K562 (cell line): ENCODE data around the gene RPL22L1. TPM values are rescaled to one million over a fixed set of nuclear protein-coding genes. Genes with fewer than 3 reads are reported as not detected.

Experiments used
- ATAC-seq: fragments of 200-7000 bp; cut with Tn5 transposase; 3 replicates; pipeline ENCODE4 v1.9.1; 2020; ENCODE audit warnings: moderate library complexity
- BruUV-seq: library from RNA; stranded (reverse); fragments of 400-500 nt; replicated peaks from 2 replicates; lab custom pipeline; 2021; lab: Mats Ljungman, UMichigan
- CTCF ChIA-PET: fragments of 300-600 bp; formaldehyde crosslinking; extraction: SDS; loops from one replicate; lab custom pipeline; 2021; ENCODE audit warnings: low intra/inter-chr PET ratio; lab: Yijun Ruan, JAX
- POLR2A ChIA-PET: fragments of 300-600, 350-650 bp; sonication (Branson Sonifier 250); formaldehyde crosslinking; extraction: SDS; loops from one replicate; lab custom pipeline; 2021; ENCODE audit warnings: antibody characterized with exemption, inconsistent platforms; lab: Yijun Ruan, JAX
- DNase-seq, 4 experiments: peaks; one replicate each; pipeline versions ENCODE4 v3.0.0 to v3.0.0-alpha.2; 2011 to 2018; ENCODE audit warnings: low spot score in 3 of 4, mixed read lengths in 3 of 4; ENCODE audit errors: extremely low read depth in 1 of 4
- FAIRE-seq: peaks from 2 replicates; lab custom pipeline; 2011; peaks lifted over from hg19 to GRCh38; lab: Jason Lieb, UNC
- H2AFZ ChIP-seq: 2 replicates; pipeline ENCODE4 v1.6.0; 2011; ENCODE audit warnings: low read depth, low read length, control low read depth, inconsistent platforms
- H3K27ac ChIP-seq: fragments of 200-600 bp; 3 replicates; pipeline ENCODE4 v1.8.0; 2011; ENCODE audit warnings: low read depth, mild to moderate bottlenecking, control low read depth, inconsistent platforms, low read length, moderate library complexity, mixed read lengths; ENCODE audit errors: extremely low read depth
- H3K27me3 ChIP-seq, 2 experiments: fragments of 300-600 bp in 1 of 2; 2 replicates in 1 of 2; 3 replicates in 1 of 2; pipeline versions ENCODE4 v1.6.0 to v1.8.0; 2011; ENCODE audit warnings: inconsistent platforms in 2 of 2, low read length in 2 of 2, mild to moderate bottlenecking in 1 of 2, mixed read lengths in 1 of 2, moderate library complexity in 1 of 2; ENCODE audit not compliant: control insufficient read depth in 2 of 2, insufficient read depth in 2 of 2
- H3K36me3 ChIP-seq: fragments of 300-600 bp; 3 replicates; pipeline ENCODE4 v1.8.0; 2011; ENCODE audit warnings: mild to moderate bottlenecking, low read length, inconsistent platforms; ENCODE audit not compliant: control insufficient read depth, insufficient read depth
- H3K4me1 ChIP-seq, 2 experiments: fragments of 200-600 bp in 1 of 2; replicated peaks in 1 of 2; 2 replicates in 1 of 2; 3 replicates in 1 of 2; pipeline versions ENCODE4 v1.5.1 to v1.8.0; 2011; ENCODE audit warnings: inconsistent platforms in 2 of 2, low read length in 2 of 2, mild to moderate bottlenecking in 1 of 2, mixed read lengths in 1 of 2, moderate library complexity in 1 of 2; ENCODE audit not compliant: control insufficient read depth in 2 of 2, insufficient read depth in 2 of 2
- H3K4me2 ChIP-seq: 2 replicates; pipeline ENCODE4 v1.6.1; 2011; ENCODE audit warnings: low read length, control low read depth, inconsistent platforms, mixed read lengths; ENCODE audit not compliant: insufficient read depth
- H3K4me3 ChIP-seq: fragments of 200-600 bp; sonication (generic), shearing (Covaris generic); 2 replicates; pipeline ENCODE4 v1.5.1; 2016; ENCODE audit warnings: control low read depth, inconsistent platforms
- H3K79me2 ChIP-seq: fragments of 200-600 bp; 3 replicates; pipeline ENCODE4 v1.8.0; 2011; ENCODE audit warnings: low read length, inconsistent platforms; ENCODE audit not compliant: control insufficient read depth, insufficient read depth
- H3K9ac ChIP-seq, 2 experiments: 2 replicates each; pipeline versions ENCODE4 v1.6.0 to v1.6.1; 2011; ENCODE audit warnings: low read depth in 2 of 2, low read length in 2 of 2, control low read depth in 1 of 2, inconsistent platforms in 1 of 2, mild to moderate bottlenecking in 1 of 2, mixed read lengths in 1 of 2; ENCODE audit not compliant: insufficient read depth in 1 of 2
- H3K9me1 ChIP-seq: one replicate; pipeline ENCODE4 v1.6.0; 2011; ENCODE audit warnings: inconsistent platforms, mild to moderate bottlenecking, low read length, moderate library complexity; ENCODE audit not compliant: control insufficient read depth, insufficient read depth
- H3K9me3 ChIP-seq: replicated peaks from 2 replicates; pipeline ENCODE4 v1.5.1; 2011; ENCODE audit warnings: low read depth, low read length, inconsistent platforms; ENCODE audit not compliant: control insufficient read depth, insufficient read depth
- H4K20me1 ChIP-seq: replicated peaks from 2 replicates; pipeline ENCODE4 v1.6.1; 2011; ENCODE audit warnings: low read length, inconsistent platforms, mixed read lengths; ENCODE audit not compliant: control insufficient read depth, insufficient read depth
- DNMT1 ChIP-seq: fragments of 450-650 bp; IDR thresholded peaks from 2 replicates; pipeline ENCODE4 v1.6.1; 2016; ENCODE audit warnings: antibody characterized with exemption, mild to moderate bottlenecking
- ELF2 ChIP-seq: fragments of 250-450 bp; sonication (Bioruptor Pico); IDR thresholded peaks from 2 replicates; pipeline ENCODE4 v1.5.0; 2021; ENCODE audit warnings: mild to moderate bottlenecking
- JUN ChIP-seq, 2 experiments: sonication (generic) in 1 of 2; formaldehyde crosslinking in 1 of 2; IDR thresholded peaks; 2 replicates each; pipeline versions ENCODE4 v1.6.1 to v1.8.0; 2012 to 2022; ENCODE audit warnings: borderline replicate concordance in 2 of 2, mild to moderate bottlenecking in 2 of 2, improper control_type of control experiment in 1 of 2, low read depth in 1 of 2, low read length in 1 of 2, missing genetic modification reagents in 1 of 2
- NCOA6 ChIP-seq: fragments of 450-650 bp; IDR thresholded peaks from 2 replicates; pipeline ENCODE4 v1.6.1; 2017; ENCODE audit warnings: mild to moderate bottlenecking
- OTX1 ChIP-seq: fragments of 450-650 bp; formaldehyde crosslinking; IDR thresholded peaks from 2 replicates; pipeline ENCODE4 v1.4.0; 2022; ENCODE audit warnings: mild to moderate bottlenecking
- POLR2B ChIP-seq: fragments of 450-650 bp; IDR thresholded peaks from 2 replicates; pipeline ENCODE4 v1.6.1; 2018; ENCODE audit warnings: low read depth; ENCODE audit not compliant: partially characterized antibody
- RFX7 ChIP-seq: fragments of 250-450 bp; sonication (Bioruptor Pico); IDR thresholded peaks from 2 replicates; pipeline ENCODE4 v1.5.1; 2021; ENCODE audit warnings: mild to moderate bottlenecking
- SPI1 ChIP-seq: IDR thresholded peaks from 2 replicates; pipeline ENCODE4 v1.6.1; 2011; ENCODE audit warnings: low read depth, low read length, control low read depth, borderline replicate concordance
- ZKSCAN8 ChIP-seq: fragments of 200-800 bp; sonication (Bioruptor generic); IDR thresholded peaks from 2 replicates; pipeline ENCODE4 v1.6.1; 2016; ENCODE audit warnings: missing genetic modification characterization, missing compliant biosample characterization
- ZNF696 ChIP-seq: fragments of 250-450 bp; sonication (Bioruptor Pico); conservative IDR thresholded peaks from 2 replicates; pipeline ENCODE4 v1.4.0; 2020; ENCODE audit warnings: mild to moderate bottlenecking, moderate library complexity
- ZNF766 ChIP-seq: fragments of 200-800 bp; sonication (Bioruptor generic); conservative IDR thresholded peaks from 2 replicates; pipeline ENCODE4 v1.6.1; 2016; ENCODE audit warnings: missing genetic modification characterization, missing compliant biosample characterization
- in situ Hi-C: fragments of 300-500 bp; cut with MboI; formaldehyde crosslinking; loops from 4 replicates; pipeline ENCODE4 v1.15.0; 2018; ENCODE audit warnings: inconsistent platforms, mixed read lengths
- intact Hi-C: fragments of 100-400 bp; cut with micrococcal nuclease; formaldehyde crosslinking; loops from 2 replicates; pipeline ENCODE4 v1.14.2; 2022
- polyA plus RNA-seq, 8 experiments: library from polyadenylated mRNA; depleted of rRNA in 4 of 8; stranded (reverse) in 5 of 8; unstranded in 3 of 8; fragments of >200 nt; fragmentation: Nextera tagmentation in 2 of 8; fragmentation: Illumina TruSeq in 1 of 8; extraction: Ambion mirVana in 2 of 8; extraction: Trizol in 1 of 8; gene quantifications; 2 replicates each; pipeline versions ENCODE4 v1.2.1 to v1.2.3, GENCODE V29; 2011 to 2014; ENCODE audit warnings: inconsistent platforms in 1 of 8, missing spikeins in 1 of 8
- total RNA-seq, 7 experiments: library from RNA; depleted of rRNA in 6 of 7; stranded (reverse); fragments of >200 nt in 6 of 7; fragmentation: Illumina TruSeq in 2 of 7; extraction: Trizol in 2 of 7; gene quantifications; 2 replicates each; pipeline versions ENCODE4 v1.2.1 to v1.2.3, GENCODE V29; 2011 to 2021; ENCODE audit warnings: low replicate concordance in 1 of 7
- TF ChIP-seq, protein P1 (sequence below), 2 experiments: fragments of 450-650 bp; conservative IDR thresholded peaks; 2 replicates each; pipeline ENCODE4 v1.6.1; 2017; ENCODE audit warnings: mild to moderate bottlenecking in 2 of 2, moderate library complexity in 2 of 2
- TF ChIP-seq, protein P2 (sequence below): fragments of 250-450 bp; sonication (Bioruptor Pico); IDR thresholded peaks from 2 replicates; pipeline ENCODE4 v1.5.0; 2022; ENCODE audit warnings: mild to moderate bottlenecking
- TF ChIP-seq, protein P3 (sequence below): sonication (generic); formaldehyde crosslinking; IDR thresholded peaks from 2 replicates; pipeline ENCODE4 v1.9.0; 2022; ENCODE audit warnings: mild to moderate bottlenecking, missing genetic modification reagents
- TF ChIP-seq, protein P4 (sequence below), 3 experiments: fragments of 200-800 bp in 1 of 3; fragments of 250-450 bp in 1 of 3; fragments of 450-650 bp in 1 of 3; sonication (Bioruptor Pico) in 1 of 3; sonication (Bioruptor generic) in 1 of 3; formaldehyde crosslinking in 1 of 3; IDR thresholded peaks; 2 replicates each; pipeline versions ENCODE4 v1.6.1 to v1.8.0; 2016 to 2022; ENCODE audit warnings: mild to moderate bottlenecking in 2 of 3, missing genetic modification characterization in 2 of 3, missing compliant biosample characterization in 1 of 3, moderate library complexity in 1 of 3

Gene RPL22L1
- total and polyA plus RNA-seq, 9 of the 15 experiments (the other 6 are each of a cell fraction or from before 2014, with no cell fraction given): 53.9 to 198 (median 108) TPM

DNA sequence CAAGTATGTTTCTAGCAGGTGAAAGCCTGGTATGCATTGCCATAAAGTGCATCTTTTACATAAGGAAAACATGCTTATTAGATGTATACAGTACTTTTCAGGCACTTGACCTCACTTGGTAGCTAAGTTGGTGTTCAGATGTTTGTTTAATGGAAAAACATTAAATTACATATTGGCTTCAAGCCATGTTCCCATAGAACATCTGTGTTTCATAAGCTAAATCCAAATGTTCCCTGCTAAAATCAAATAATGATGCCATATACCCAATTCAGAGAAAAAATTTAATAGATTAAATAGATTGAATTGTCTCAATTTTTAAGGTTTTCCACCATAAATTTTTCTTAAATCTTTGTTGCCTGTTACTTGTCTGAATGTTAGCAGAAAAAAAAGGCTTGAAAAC is 19.1 kb upstream of the RPL22L1 start:
- DNase-seq (no peak), ATAC-seq (no peak), FAIRE-seq (no peak)
- Histone ChIP-seq H3K4me3 (no peak overlapping the region), H3K27me3 (no peaks in the 10 kb centered on the region), H3K9me3 (no peaks in the 10 kb centered on the region), H3K4me2 (no peak overlapping the region), H3K4me1 (no peaks in the 10 kb centered on the region), H2AFZ (no peak overlapping the region), H3K27ac (no peak overlapping the region), H3K9me1 (no peaks in the 10 kb centered on the region), H3K79me2 (no peaks in the 10 kb centered on the region), H3K36me3 (peaks cover 4% of the 10 kb centered on the region; the same call in 1 of the 3 replicates), H3K9ac (no peak overlapping the region), H4K20me1 (no peaks in the 10 kb centered on the region)
- intact Hi-C loops (no loop called here), in situ Hi-C loops (no loop called here)
- ChIA-PET POLR2A (no interaction called here), CTCF (no interaction called here)
- BruUV-seq: no TSS peak
- TF ChIP-seq ZNF766 (CRISPR knock-in tag) (no peak), DNMT1 (no peak), ZNF696 (CRISPR knock-in tag) (no peak), ELF2 (CRISPR knock-in tag) (no peak), JUN (IDR thresholded peaks at IDR 0.05; ENCODE audit: borderline replicate concordance, low read depth, low read length) (no peak), JUN (CRISPR knock-in tag; IDR thresholded peaks at IDR 0.05; ENCODE audit: borderline replicate concordance) (no peak), OTX1 (CRISPR knock-in tag) (no peak), NCOA6 (no peak), POLR2B (no peak), SPI1 (no peak), ZKSCAN8 (CRISPR knock-in tag) (no peak), RFX7 (CRISPR knock-in tag) (no peak)
- TF ChIP-seq, protein P1, sequence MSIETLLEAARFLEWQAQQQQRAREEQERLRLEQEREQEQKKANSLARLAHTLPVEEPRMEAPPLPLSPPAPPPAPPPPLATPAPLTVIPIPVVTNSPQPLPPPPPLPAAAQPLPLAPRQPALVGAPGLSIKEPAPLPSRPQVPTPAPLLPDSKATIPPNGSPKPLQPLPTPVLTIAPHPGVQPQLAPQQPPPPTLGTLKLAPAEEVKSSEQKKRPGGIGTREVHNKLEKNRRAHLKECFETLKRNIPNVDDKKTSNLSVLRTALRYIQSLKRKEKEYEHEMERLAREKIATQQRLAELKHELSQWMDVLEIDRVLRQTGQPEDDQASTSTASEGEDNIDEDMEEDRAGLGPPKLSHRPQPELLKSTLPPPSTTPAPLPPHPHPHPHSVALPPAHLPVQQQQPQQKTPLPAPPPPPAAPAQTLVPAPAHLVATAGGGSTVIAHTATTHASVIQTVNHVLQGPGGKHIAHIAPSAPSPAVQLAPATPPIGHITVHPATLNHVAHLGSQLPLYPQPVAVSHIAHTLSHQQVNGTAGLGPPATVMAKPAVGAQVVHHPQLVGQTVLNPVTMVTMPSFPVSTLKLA (conservative IDR thresholded peaks at IDR 0.05): no peak
- TF ChIP-seq, protein P2, sequence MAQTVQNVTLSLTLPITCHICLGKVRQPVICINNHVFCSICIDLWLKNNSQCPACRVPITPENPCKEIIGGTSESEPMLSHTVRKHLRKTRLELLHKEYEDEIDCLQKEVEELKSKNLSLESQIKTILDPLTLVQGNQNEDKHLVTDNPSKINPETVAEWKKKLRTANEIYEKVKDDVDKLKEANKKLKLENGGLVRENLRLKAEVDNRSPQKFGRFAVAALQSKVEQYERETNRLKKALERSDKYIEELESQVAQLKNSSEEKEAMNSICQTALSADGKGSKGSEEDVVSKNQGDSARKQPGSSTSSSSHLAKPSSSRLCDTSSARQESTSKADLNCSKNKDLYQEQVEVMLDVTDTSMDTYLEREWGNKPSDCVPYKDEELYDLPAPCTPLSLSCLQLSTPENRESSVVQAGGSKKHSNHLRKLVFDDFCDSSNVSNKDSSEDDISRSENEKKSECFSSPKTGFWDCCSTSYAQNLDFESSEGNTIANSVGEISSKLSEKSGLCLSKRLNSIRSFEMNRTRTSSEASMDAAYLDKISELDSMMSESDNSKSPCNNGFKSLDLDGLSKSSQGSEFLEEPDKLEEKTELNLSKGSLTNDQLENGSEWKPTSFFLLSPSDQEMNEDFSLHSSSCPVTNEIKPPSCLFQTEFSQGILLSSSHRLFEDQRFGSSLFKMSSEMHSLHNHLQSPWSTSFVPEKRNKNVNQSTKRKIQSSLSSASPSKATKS (CRISPR knock-in tag): no peak
- TF ChIP-seq, protein P3, sequence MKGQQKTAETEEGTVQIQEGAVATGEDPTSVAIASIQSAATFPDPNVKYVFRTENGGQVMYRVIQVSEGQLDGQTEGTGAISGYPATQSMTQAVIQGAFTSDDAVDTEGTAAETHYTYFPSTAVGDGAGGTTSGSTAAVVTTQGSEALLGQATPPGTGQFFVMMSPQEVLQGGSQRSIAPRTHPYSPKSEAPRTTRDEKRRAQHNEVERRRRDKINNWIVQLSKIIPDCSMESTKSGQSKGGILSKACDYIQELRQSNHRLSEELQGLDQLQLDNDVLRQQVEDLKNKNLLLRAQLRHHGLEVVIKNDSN: no peak
- TF ChIP-seq, protein P4, sequence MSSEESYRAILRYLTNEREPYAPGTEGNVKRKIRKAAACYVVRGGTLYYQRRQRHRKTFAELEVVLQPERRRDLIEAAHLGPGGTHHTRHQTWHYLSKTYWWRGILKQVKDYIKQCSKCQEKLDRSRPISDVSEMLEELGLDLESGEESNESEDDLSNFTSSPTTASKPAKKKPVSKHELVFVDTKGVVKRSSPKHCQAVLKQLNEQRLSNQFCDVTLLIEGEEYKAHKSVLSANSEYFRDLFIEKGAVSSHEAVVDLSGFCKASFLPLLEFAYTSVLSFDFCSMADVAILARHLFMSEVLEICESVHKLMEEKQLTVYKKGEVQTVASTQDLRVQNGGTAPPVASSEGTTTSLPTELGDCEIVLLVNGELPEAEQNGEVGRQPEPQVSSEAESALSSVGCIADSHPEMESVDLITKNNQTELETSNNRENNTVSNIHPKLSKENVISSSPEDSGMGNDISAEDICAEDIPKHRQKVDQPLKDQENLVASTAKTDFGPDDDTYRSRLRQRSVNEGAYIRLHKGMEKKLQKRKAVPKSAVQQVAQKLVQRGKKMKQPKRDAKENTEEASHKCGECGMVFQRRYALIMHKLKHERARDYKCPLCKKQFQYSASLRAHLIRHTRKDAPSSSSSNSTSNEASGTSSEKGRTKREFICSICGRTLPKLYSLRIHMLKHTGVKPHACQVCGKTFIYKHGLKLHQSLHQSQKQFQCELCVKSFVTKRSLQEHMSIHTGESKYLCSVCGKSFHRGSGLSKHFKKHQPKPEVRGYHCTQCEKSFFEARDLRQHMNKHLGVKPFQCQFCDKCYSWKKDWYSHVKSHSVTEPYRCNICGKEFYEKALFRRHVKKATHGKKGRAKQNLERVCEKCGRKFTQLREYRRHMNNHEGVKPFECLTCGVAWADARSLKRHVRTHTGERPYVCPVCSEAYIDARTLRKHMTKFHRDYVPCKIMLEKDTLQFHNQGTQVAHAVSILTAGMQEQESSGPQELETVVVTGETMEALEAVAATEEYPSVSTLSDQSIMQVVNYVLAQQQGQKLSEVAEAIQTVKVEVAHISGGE (CRISPR knock-in tag; IDR thresholded peaks at IDR 0.05): no peak
